SK-N-SH treated with all-trans-retinoic acid at 6 μM for 48 hours (cell line): Measurements from ENCODE around the gene MAFF.

Experiments used
- ATAC-seq: fragments of 200-7000 bp; cut with Tn5 transposase; 3 replicates; pipeline ENCODE4 v1.9.1; 2020; ENCODE audit warnings: mild to moderate bottlenecking, moderate library complexity
- ARNTL ChIP-seq: fragments of 450-650 bp; formaldehyde crosslinking; IDR thresholded peaks from 2 replicates; pipeline ENCODE4 v1.5.0; 2020; ENCODE audit warnings: low read depth, mild to moderate bottlenecking, moderate library complexity, borderline replicate concordance
- BACH2 ChIP-seq: fragments of 250-450 bp; sonication (Bioruptor Pico); IDR thresholded peaks from 2 replicates; pipeline ENCODE4 v1.9.0; 2021; ENCODE audit warnings: mild to moderate bottlenecking, borderline replicate concordance
- CREB5 ChIP-seq: fragments of 250-450 bp; sonication (Bioruptor Pico); IDR thresholded peaks from 2 replicates; pipeline ENCODE4 v1.5.1; 2020; ENCODE audit warnings: low read depth, mild to moderate bottlenecking, moderate library complexity
- CSDC2 ChIP-seq: fragments of 250-450 bp; sonication (Bioruptor Pico); IDR thresholded peaks from 2 replicates; pipeline ENCODE4 v1.5.0; 2020; ENCODE audit warnings: mild to moderate bottlenecking, moderate library complexity
- CSRNP3 ChIP-seq: fragments of 250-450 bp; sonication (Bioruptor Pico); IDR thresholded peaks from 2 replicates; pipeline ENCODE4 v1.5.1; 2021; ENCODE audit warnings: mild to moderate bottlenecking, moderate library complexity
- ESRRG ChIP-seq: fragments of 250-450 bp; sonication (Bioruptor Pico); IDR thresholded peaks from 2 replicates; pipeline ENCODE4 v1.6.1; 2021; ENCODE audit warnings: mild to moderate bottlenecking
- GLIS3 ChIP-seq: fragments of 250-450 bp; sonication (Bioruptor Pico); IDR thresholded peaks from 2 replicates; pipeline ENCODE4 v1.5.0; 2020; ENCODE audit warnings: mild to moderate bottlenecking, moderate library complexity
- ISL1 ChIP-seq: fragments of 250-450 bp; sonication (Bioruptor Pico); IDR thresholded peaks from 2 replicates; pipeline ENCODE4 v2.1.2; 2022; ENCODE audit warnings: mild to moderate bottlenecking, moderate library complexity
- OSR1 ChIP-seq: fragments of 250-450 bp; sonication (Bioruptor Pico); IDR thresholded peaks from 2 replicates; pipeline ENCODE4 v1.8.0; 2022; ENCODE audit warnings: moderate library complexity, mild to moderate bottlenecking, inconsistent platforms
- PATZ1 ChIP-seq: fragments of 250-450 bp; sonication (Bioruptor Pico); IDR thresholded peaks from 2 replicates; pipeline ENCODE4 v1.8.0; 2020; ENCODE audit warnings: mild to moderate bottlenecking, moderate library complexity, borderline replicate concordance
- POU6F1 ChIP-seq: fragments of 250-450 bp; sonication (Bioruptor Pico); IDR thresholded peaks from 2 replicates; pipeline ENCODE4 v1.8.0; 2021; ENCODE audit warnings: low read depth, mild to moderate bottlenecking, moderate library complexity, borderline replicate concordance
- PPARA ChIP-seq: fragments of 250-450 bp; sonication (Bioruptor Pico); IDR thresholded peaks from 2 replicates; pipeline ENCODE4 v1.5.0; 2020; ENCODE audit warnings: mild to moderate bottlenecking, borderline replicate concordance
- RARB ChIP-seq: fragments of 250-450 bp; sonication (Bioruptor Pico); IDR thresholded peaks from 2 replicates; pipeline ENCODE4 v1.8.0; 2021; ENCODE audit warnings: mild to moderate bottlenecking, moderate library complexity
- SNAI2 ChIP-seq: fragments of 250-450 bp; sonication (Bioruptor Pico); IDR thresholded peaks from 2 replicates; pipeline ENCODE4 v1.5.0; 2020; ENCODE audit warnings: mild to moderate bottlenecking, moderate library complexity
- TCF4 ChIP-seq: fragments of 250-450 bp; sonication (Bioruptor Pico); IDR thresholded peaks from 2 replicates; pipeline ENCODE4 v1.8.0; 2021; ENCODE audit warnings: mild to moderate bottlenecking, moderate library complexity, borderline replicate concordance
- TOX ChIP-seq: fragments of 250-450 bp; sonication (Bioruptor Pico); IDR thresholded peaks from 2 replicates; pipeline ENCODE4 v1.8.0; 2021; ENCODE audit warnings: mild to moderate bottlenecking, moderate library complexity, borderline replicate concordance
- TSHZ2 ChIP-seq: fragments of 250-450 bp; sonication (Bioruptor Pico); IDR thresholded peaks from 2 replicates; pipeline ENCODE4 v1.5.0; 2020; ENCODE audit warnings: mild to moderate bottlenecking, moderate library complexity
- ZC3H10 ChIP-seq: fragments of 250-450 bp; sonication (Bioruptor Pico); IDR thresholded peaks from 2 replicates; pipeline ENCODE4 v1.5.1; 2021; ENCODE audit warnings: mild to moderate bottlenecking, moderate library complexity
- ZFP3 ChIP-seq: fragments of 250-450 bp; sonication (Bioruptor Pico); IDR thresholded peaks from 2 replicates; pipeline ENCODE4 v1.5.0; 2020; ENCODE audit warnings: mild to moderate bottlenecking, moderate library complexity
- ZFP30 ChIP-seq: fragments of 450-650 bp; formaldehyde crosslinking; IDR thresholded peaks from 2 replicates; pipeline ENCODE4 v1.5.0; 2022; ENCODE audit warnings: mild to moderate bottlenecking, moderate library complexity
- ZNF565 ChIP-seq: fragments of 450-650 bp; formaldehyde crosslinking; conservative IDR thresholded peaks from 2 replicates; pipeline ENCODE4 v1.5.0; 2020; ENCODE audit warnings: low read depth, mild to moderate bottlenecking, moderate library complexity
- ZNF70 ChIP-seq: fragments of 450-650 bp; formaldehyde crosslinking; IDR thresholded peaks from 2 replicates; pipeline ENCODE4 v1.5.0; 2020; ENCODE audit warnings: mild to moderate bottlenecking, moderate library complexity
- ZNF8 ChIP-seq: fragments of 450-650 bp; formaldehyde crosslinking; IDR thresholded peaks from 2 replicates; pipeline ENCODE4 v1.5.0; 2020; ENCODE audit warnings: mild to moderate bottlenecking, moderate library complexity

The MAFF gene

GRCh38 chr22:38239101-38239761 is 37.4 kb downstream of the MAFF start:
- TF ChIP-seq SNAI2 (CRISPR knock-in tag) (no peak), ZNF70 (CRISPR knock-in tag) (no peak), GLIS3 (no peak), TOX (CRISPR knock-in tag) (no peak), BACH2 (CRISPR knock-in tag) (no peak), ARNTL (CRISPR knock-in tag) (no peak), ZFP30 (no peak), CREB5 (CRISPR knock-in tag) (no peak), CSRNP3 (CRISPR knock-in tag) (no peak), PATZ1 (CRISPR knock-in tag) (no peak), ZFP3 (CRISPR knock-in tag) (no peak), OSR1 (CRISPR knock-in tag) (no peak)
- TF ChIP-seq, all 23 proteins: peak for 0
- peak; percentile 80 for ATAC-seq

GRCh38 chr22:38240734-38241252 is 39.0 kb downstream of the MAFF start:
- TF ChIP-seq GLIS3, result no peak
- no peak for TF ChIP-seq ZNF565 (CRISPR knock-in tag)
- TF ChIP-seq CSDC2, result no peak
- no peak for TF ChIP-seq ZNF70 (CRISPR knock-in tag)
- TF ChIP-seq TSHZ2 (CRISPR knock-in tag), result no peak
- no peak for TF ChIP-seq ZFP30
- TF ChIP-seq ESRRG (CRISPR knock-in tag), result no peak
- no peak for TF ChIP-seq ARNTL (CRISPR knock-in tag)
- TF ChIP-seq POU6F1 (CRISPR knock-in tag), result no peak
- TF ChIP-seq, all 23 proteins: peak for 0
- peak; percentile 85 for ATAC-seq

- TF ChIP-seq RARB (CRISPR knock-in tag) (no peak), BACH2 (CRISPR knock-in tag) (no peak), SNAI2 (CRISPR knock-in tag) (no peak), ARNTL (CRISPR knock-in tag) (no peak), TOX (CRISPR knock-in tag) (no peak), ZC3H10 (no peak), ZNF70 (CRISPR knock-in tag) (no peak), ZNF8 (no peak), TCF4 (CRISPR knock-in tag) (no peak), ZNF565 (CRISPR knock-in tag) (no peak), ISL1 (CRISPR knock-in tag) (no peak), PPARA (CRISPR knock-in tag) (no peak), POU6F1 (CRISPR knock-in tag) (no peak), CSRNP3 (CRISPR knock-in tag) (no peak), ESRRG (CRISPR knock-in tag) (no peak)
- TF ChIP-seq, all 23 proteins: peak for 0
- ATAC-seq, result no peak
These were observed 41.4 kb downstream of the MAFF start for GRCh38 chr22:38243007-38243765.
